IMR-90 (cell line): ENCODE results near the gene TMEM143. TPM values are rescaled to one million over a fixed set of nuclear protein-coding genes. Genes with fewer than 3 reads are reported as not detected.

Source experiments
- ATAC-seq: fragments of 200-7000 bp; cut with Tn5 transposase; 2 replicates; pipeline ENCODE4 v1.9.1; 2020; ENCODE audit warnings: low read depth, mild to moderate bottlenecking, moderate library complexity
- BruUV-seq: library from RNA; stranded (reverse); fragments of 400-500 nt; replicated peaks from 2 replicates; lab custom pipeline; 2021; lab: Mats Ljungman, UMichigan
- CTCF ChIA-PET: fragments of 300-600 bp; formaldehyde crosslinking; extraction: SDS; loops from one replicate; lab custom pipeline; 2021; ENCODE audit warnings: antibody characterized with exemption; lab: Yijun Ruan, JAX
- POLR2A ChIA-PET: fragments of 300-600 bp; sonication (Branson Sonifier 250); formaldehyde crosslinking; loops from one replicate; lab custom pipeline; 2022; ENCODE audit warnings: antibody characterized with exemption; ENCODE audit not compliant: unreplicated experiment; lab: Charles Lee
- DNase-seq: peaks from one replicate; pipeline ENCODE4 v3.0.0; 2013
- H2AFZ ChIP-seq: replicated peaks from 2 replicates; pipeline ENCODE3; 2013; ENCODE audit warnings: low read length, mild to moderate bottlenecking; ENCODE audit not compliant: poor library complexity
- H2AK5ac ChIP-seq: 2 replicates; pipeline ENCODE4 v1.6.1; 2013; ENCODE audit warnings: low read depth, low read length, inconsistent platforms
- H2AK9ac ChIP-seq: replicated peaks from 2 replicates; pipeline ENCODE3; 2013; ENCODE audit warnings: mild to moderate bottlenecking, low read depth, low read length, moderate library complexity; ENCODE audit not compliant: poor library complexity
- H2BK120ac ChIP-seq: 2 replicates; pipeline ENCODE4 v1.6.1; 2013; ENCODE audit warnings: low read depth, low read length, inconsistent platforms
- H2BK15ac ChIP-seq: 3 replicates; pipeline ENCODE4 v1.6.1; 2013; ENCODE audit warnings: low read depth, low read length, inconsistent platforms
- H2BK20ac ChIP-seq: 2 replicates; pipeline ENCODE4 v1.6.1; 2013; ENCODE audit warnings: low read depth, mild to moderate bottlenecking, inconsistent platforms, low read length, moderate library complexity
- H2BK5ac ChIP-seq: 2 replicates; pipeline ENCODE4 v1.6.1; 2013; ENCODE audit warnings: mild to moderate bottlenecking, low read depth, low read length, inconsistent platforms; ENCODE audit not compliant: poor library complexity, severe bottlenecking
- H3K14ac ChIP-seq: replicated peaks from 2 replicates; pipeline ENCODE4 v1.6.1; 2013; ENCODE audit warnings: low read depth, low read length, inconsistent platforms
- H3K18ac ChIP-seq: 2 replicates; pipeline ENCODE4 v1.6.1; 2013; ENCODE audit warnings: low read depth, low read length, control low read depth
- H3K23ac ChIP-seq: 2 replicates; pipeline ENCODE4 v1.6.1; 2013; ENCODE audit warnings: low read depth, low read length, inconsistent platforms
- H3K27ac ChIP-seq: 2 replicates; pipeline ENCODE4 v1.5.1; 2013; ENCODE audit warnings: mild to moderate bottlenecking, control low read depth, low read length; ENCODE audit not compliant: insufficient read depth
- H3K27me3 ChIP-seq: 2 replicates; pipeline ENCODE4 v1.6.1; 2013; ENCODE audit warnings: low read length; ENCODE audit not compliant: control insufficient read depth, insufficient read depth
- H3K36me3 ChIP-seq: 2 replicates; pipeline ENCODE4 v1.6.1; 2013; ENCODE audit warnings: low read length, mixed read lengths; ENCODE audit not compliant: control insufficient read depth, insufficient read depth
- H3K4ac ChIP-seq: 2 replicates; pipeline ENCODE4 v1.6.1; 2013; ENCODE audit warnings: low read depth, low read length, inconsistent platforms
- H3K4me1 ChIP-seq: 2 replicates; pipeline ENCODE4 v1.6.1; 2013; ENCODE audit warnings: low read length, mixed read lengths; ENCODE audit not compliant: control insufficient read depth, insufficient read depth
- H3K4me2 ChIP-seq: 2 replicates; pipeline ENCODE4 v1.6.1; 2013; ENCODE audit warnings: low read depth, mild to moderate bottlenecking, control low read depth, low read length, moderate library complexity
- H3K4me3 ChIP-seq: 2 replicates; pipeline ENCODE4 v1.5.1; 2013; ENCODE audit warnings: low read depth, mild to moderate bottlenecking, control low read depth, low read length, moderate library complexity; ENCODE audit not compliant: insufficient read depth
- H3K56ac ChIP-seq: 2 replicates; pipeline ENCODE4 v1.6.1; 2013; ENCODE audit warnings: low read length, inconsistent platforms; ENCODE audit not compliant: insufficient read depth; ENCODE audit errors: extremely low read depth
- H3K79me1 ChIP-seq, 2 experiments: 2 replicates each; pipeline ENCODE4 v1.6.1; 2013; ENCODE audit warnings: low read length in 2 of 2, inconsistent platforms in 1 of 2, low read depth in 1 of 2
- H3K9ac ChIP-seq: 2 replicates; pipeline ENCODE4 v1.6.1; 2013; ENCODE audit warnings: low read depth, low read length, control low read depth
- H3K9me1 ChIP-seq: 2 replicates; pipeline ENCODE4 v1.6.1; 2013; ENCODE audit warnings: low read length, inconsistent platforms; ENCODE audit not compliant: insufficient read depth
- H3K9me3 ChIP-seq: 2 replicates; pipeline ENCODE4 v1.6.1; 2013; ENCODE audit warnings: low read length; ENCODE audit not compliant: control insufficient read depth, insufficient read depth
- H4K20me1 ChIP-seq: 2 replicates; pipeline ENCODE4 v1.6.1; 2013; ENCODE audit warnings: low read length, inconsistent platforms; ENCODE audit not compliant: insufficient read depth
- H4K5ac ChIP-seq: 2 replicates; pipeline ENCODE4 v1.6.1; 2013; ENCODE audit warnings: mild to moderate bottlenecking, low read depth, low read length, control low read depth
- H4K8ac ChIP-seq, 2 experiments: 2 replicates each; pipeline ENCODE4 v1.6.1; 2013; ENCODE audit warnings: low read depth in 2 of 2, low read length in 2 of 2, control low read depth in 1 of 2, inconsistent platforms in 1 of 2
- H4K91ac ChIP-seq: 2 replicates; pipeline ENCODE4 v1.6.1; 2013; ENCODE audit warnings: low read depth, low read length, inconsistent platforms; ENCODE audit not compliant: insufficient read depth
- BHLHE40 ChIP-seq: fragments of 150-350 bp; IDR thresholded peaks from 2 replicates; pipeline ENCODE4 v1.6.1; 2016; ENCODE audit warnings: mild to moderate bottlenecking, low read depth, low read length
- CEBPB ChIP-seq: IDR thresholded peaks from 2 replicates; pipeline ENCODE4 v1.6.1; 2012; ENCODE audit warnings: low read depth, low read length, improper control_type of control experiment
- CHD1 ChIP-seq: IDR thresholded peaks from 2 replicates; pipeline ENCODE4 v1.6.1; 2012; ENCODE audit warnings: low read depth, low read length, improper control_type of control experiment
- FOS ChIP-seq: fragments of 150-350 bp; IDR thresholded peaks from 2 replicates; pipeline ENCODE4 v1.6.1; 2016; ENCODE audit warnings: low read depth, low read length
- MAFK ChIP-seq: IDR thresholded peaks from 2 replicates; pipeline ENCODE4 v1.6.1; 2012; ENCODE audit warnings: low read depth, low read length, improper control_type of control experiment
- MAZ ChIP-seq: IDR thresholded peaks from 2 replicates; pipeline ENCODE4 v1.6.1; 2012; ENCODE audit warnings: low read depth, mild to moderate bottlenecking, low read length, improper control_type of control experiment, moderate library complexity, borderline replicate concordance
- MXI1 ChIP-seq: IDR thresholded peaks from 2 replicates; pipeline ENCODE4 v1.6.1; 2012; ENCODE audit warnings: low read depth, mild to moderate bottlenecking, low read length, moderate library complexity, borderline replicate concordance
- NFE2L2 ChIP-seq: fragments of 150-350 bp; IDR thresholded peaks from 2 replicates; pipeline ENCODE4 v1.6.1; 2016; ENCODE audit warnings: low read depth, mild to moderate bottlenecking, low read length
- POLR2A ChIP-seq: IDR thresholded peaks from 2 replicates; pipeline ENCODE4 v1.6.1; 2012; ENCODE audit warnings: mild to moderate bottlenecking, low read depth, low read length
- RCOR1 ChIP-seq: IDR thresholded peaks from 2 replicates; pipeline ENCODE4 v1.6.1; 2012; ENCODE audit warnings: mild to moderate bottlenecking, low read length, improper control_type of control experiment; ENCODE audit not compliant: insufficient replicate concordance
- RFX5 ChIP-seq: IDR thresholded peaks from 2 replicates; pipeline ENCODE4 v1.8.0; 2012; ENCODE audit warnings: low read depth, mild to moderate bottlenecking, low read length, moderate library complexity
- SMC3 ChIP-seq: fragments of 150-350 bp; IDR thresholded peaks from 2 replicates; pipeline ENCODE4 v1.6.1; 2016; ENCODE audit warnings: low read depth, mild to moderate bottlenecking, antibody characterized with exemption, low read length, moderate library complexity
- WGBS, 2 experiments: methylation state at CpG; one replicate each; pipeline versions ENCODE4 v1.1.5 to v1.1.7; 2013; ENCODE audit warnings: missing lambda C conversion rate in 2 of 2; ENCODE audit not compliant: insufficient read length in 1 of 2; ENCODE audit errors: extremely low coverage in 2 of 2; 5-methylcytosine and 5-hydroxymethylcytosine counted together
- dilution Hi-C: fragments of 300-500 bp; cut with HindIII; formaldehyde crosslinking; loops from one replicate; pipeline ENCODE4 v1.14.3; 2018; ENCODE audit warnings: low sequenced_read_pairs; ENCODE audit not compliant: unreplicated experiment
- in situ Hi-C: fragments of 300-500 bp; cut with MboI; formaldehyde crosslinking; loops from 3 replicates; pipeline ENCODE4 v1.14.3; 2019; ENCODE audit warnings: low sequenced_read_pairs, inconsistent platforms, mixed read lengths
- intact Hi-C: fragments of 100-400 bp; cut with micrococcal nuclease; formaldehyde crosslinking; loops from 2 replicates; pipeline ENCODE4 v1.10.0; 2022
- polyA plus RNA-seq, 3 experiments: library from polyadenylated mRNA; depleted of rRNA; stranded (reverse); fragments of >200 nt; gene quantifications; 2 replicates each; pipeline ENCODE4 v1.2.3, GENCODE V29; 2012; ENCODE audit warnings: low replicate concordance in 1 of 3
- total RNA-seq: library from RNA; depleted of rRNA; stranded (reverse); fragments of >200 nt; gene quantifications from 2 replicates; pipeline ENCODE4 v1.2.3, GENCODE V29; 2012
- TF ChIP-seq, protein P1 (sequence below): fragments of 150-350 bp; IDR thresholded peaks from 2 replicates; pipeline ENCODE4 v1.6.1; 2016; ENCODE audit warnings: low read depth, mild to moderate bottlenecking, low read length, moderate library complexity, borderline replicate concordance
- TF ChIP-seq, protein P2 (sequence below): conservative IDR thresholded peaks from 2 replicates; pipeline ENCODE4 v1.5.1; 2012; ENCODE audit warnings: mild to moderate bottlenecking, low read depth, low read length, improper control_type of control experiment
- TF ChIP-seq, protein P3 (sequence below): fragments of 150-350 bp; IDR thresholded peaks from 2 replicates; pipeline ENCODE4 v1.6.1; 2017; ENCODE audit warnings: mild to moderate bottlenecking, antibody characterized with exemption, low read length, low read depth

Gene TMEM143
- total and polyA plus RNA-seq, 2 of the 4 experiments (the other 2 are of a cell fraction): 1.3 to 7.6 TPM

DNA sequence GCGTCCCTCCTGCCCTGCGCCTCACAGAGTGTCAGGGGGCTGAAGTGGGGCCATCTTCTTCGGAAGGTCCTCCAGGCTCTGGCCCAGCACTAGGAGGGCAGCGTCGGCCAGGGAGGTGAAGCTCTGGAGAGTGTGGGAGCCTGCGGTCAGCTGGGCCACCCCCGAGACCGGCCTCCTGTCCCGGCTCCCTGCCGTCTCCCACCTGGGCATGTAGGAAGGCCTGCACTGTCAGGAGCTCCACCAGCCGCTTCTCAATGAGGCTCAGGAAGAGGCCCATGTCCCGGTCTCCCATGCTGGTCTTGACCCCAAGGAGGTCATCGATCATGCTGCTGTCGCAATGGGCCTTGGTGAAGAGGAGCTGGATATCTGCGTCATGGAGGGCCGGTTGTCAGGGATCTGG lies 65.8 kb downstream of the TMEM143 start:
- H2BK15ac ChIP-seq: no peak overlapping the region
- no peak overlapping the region for H2AK9ac ChIP-seq
- no peaks in the 10 kb centered on the region for H3K4me1 ChIP-seq
- H4K20me1 ChIP-seq: no peaks in the 10 kb centered on the region
- TF ChIP-seq BHLHE40: no peak
- no peak for TF ChIP-seq CHD1
- no peak for TF ChIP-seq POLR2A
- TF ChIP-seq, protein P1, sequence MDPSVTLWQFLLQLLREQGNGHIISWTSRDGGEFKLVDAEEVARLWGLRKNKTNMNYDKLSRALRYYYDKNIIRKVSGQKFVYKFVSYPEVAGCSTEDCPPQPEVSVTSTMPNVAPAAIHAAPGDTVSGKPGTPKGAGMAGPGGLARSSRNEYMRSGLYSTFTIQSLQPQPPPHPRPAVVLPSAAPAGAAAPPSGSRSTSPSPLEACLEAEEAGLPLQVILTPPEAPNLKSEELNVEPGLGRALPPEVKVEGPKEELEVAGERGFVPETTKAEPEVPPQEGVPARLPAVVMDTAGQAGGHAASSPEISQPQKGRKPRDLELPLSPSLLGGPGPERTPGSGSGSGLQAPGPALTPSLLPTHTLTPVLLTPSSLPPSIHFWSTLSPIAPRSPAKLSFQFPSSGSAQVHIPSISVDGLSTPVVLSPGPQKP: no peak
- no peak for TF ChIP-seq MAFK
- TF ChIP-seq CEBPB: no peak
- no peak for TF ChIP-seq MAZ
- no peak for TF ChIP-seq FOS
- no peak for TF ChIP-seq RCOR1
- no peak for TF ChIP-seq MXI1
- TF ChIP-seq SMC3: no peak
- no peak for TF ChIP-seq NFE2L2
- no peak for TF ChIP-seq RFX5
- TF ChIP-seq, protein P2, sequence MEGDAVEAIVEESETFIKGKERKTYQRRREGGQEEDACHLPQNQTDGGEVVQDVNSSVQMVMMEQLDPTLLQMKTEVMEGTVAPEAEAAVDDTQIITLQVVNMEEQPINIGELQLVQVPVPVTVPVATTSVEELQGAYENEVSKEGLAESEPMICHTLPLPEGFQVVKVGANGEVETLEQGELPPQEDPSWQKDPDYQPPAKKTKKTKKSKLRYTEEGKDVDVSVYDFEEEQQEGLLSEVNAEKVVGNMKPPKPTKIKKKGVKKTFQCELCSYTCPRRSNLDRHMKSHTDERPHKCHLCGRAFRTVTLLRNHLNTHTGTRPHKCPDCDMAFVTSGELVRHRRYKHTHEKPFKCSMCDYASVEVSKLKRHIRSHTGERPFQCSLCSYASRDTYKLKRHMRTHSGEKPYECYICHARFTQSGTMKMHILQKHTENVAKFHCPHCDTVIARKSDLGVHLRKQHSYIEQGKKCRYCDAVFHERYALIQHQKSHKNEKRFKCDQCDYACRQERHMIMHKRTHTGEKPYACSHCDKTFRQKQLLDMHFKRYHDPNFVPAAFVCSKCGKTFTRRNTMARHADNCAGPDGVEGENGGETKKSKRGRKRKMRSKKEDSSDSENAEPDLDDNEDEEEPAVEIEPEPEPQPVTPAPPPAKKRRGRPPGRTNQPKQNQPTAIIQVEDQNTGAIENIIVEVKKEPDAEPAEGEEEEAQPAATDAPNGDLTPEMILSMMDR: no peak
- TF ChIP-seq, protein P3, sequence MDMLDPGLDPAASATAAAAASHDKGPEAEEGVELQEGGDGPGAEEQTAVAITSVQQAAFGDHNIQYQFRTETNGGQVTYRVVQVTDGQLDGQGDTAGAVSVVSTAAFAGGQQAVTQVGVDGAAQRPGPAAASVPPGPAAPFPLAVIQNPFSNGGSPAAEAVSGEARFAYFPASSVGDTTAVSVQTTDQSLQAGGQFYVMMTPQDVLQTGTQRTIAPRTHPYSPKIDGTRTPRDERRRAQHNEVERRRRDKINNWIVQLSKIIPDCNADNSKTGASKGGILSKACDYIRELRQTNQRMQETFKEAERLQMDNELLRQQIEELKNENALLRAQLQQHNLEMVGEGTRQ: no peak
- no peak overlapping the region for H3K27ac ChIP-seq
- H2AFZ ChIP-seq: no peak overlapping the region
- no peaks in the 10 kb centered on the region for H3K9me1 ChIP-seq
- intact Hi-C loops: no loop called here
- H3K4ac ChIP-seq: no peak overlapping the region
- no peak overlapping the region for H2AK5ac ChIP-seq
- H2BK120ac ChIP-seq: no peak overlapping the region
- H3K18ac ChIP-seq: no peak overlapping the region
- no peak overlapping the region for H3K4me2 ChIP-seq
- in situ Hi-C loops: no loop called here
- no peak overlapping the region for H3K56ac ChIP-seq
- 96% methylated on average over 4 of the region's 16 CpGs; no CpG with 5 or more reads in 1 of the 2 experiments for WGBS, 2 experiments
- no peak overlapping the region for H4K5ac ChIP-seq
- no peak overlapping the region for H2BK5ac ChIP-seq
- no peaks in the 10 kb centered on the region for H3K79me1 ChIP-seq
- no peak overlapping the region for H3K14ac ChIP-seq
- dilution Hi-C loops: no loop called here
- ATAC-seq (no peak), DNase-seq (no peak)
- H4K91ac ChIP-seq: no peak overlapping the region
- H3K9me3 ChIP-seq: no peaks in the 10 kb centered on the region
- H3K27me3 ChIP-seq: peaks cover 4% of the 10 kb centered on the region; the same call in 1 of the 2 replicates
- H3K4me3 ChIP-seq: no peak overlapping the region
- no peak overlapping the region for H3K9ac ChIP-seq
- H4K8ac ChIP-seq: no peak overlapping the region
- ChIA-PET POLR2A (interaction anchor here (0.6 kb wide), 1 partner anchor 295 kb away, joined by 4 read pairs; no protein-coding TSS in a partner anchor), CTCF (no interaction called here)
- no peak overlapping the region for H3K23ac ChIP-seq
- no peak overlapping the region for H2BK20ac ChIP-seq
- no peaks in the 10 kb centered on the region for H3K36me3 ChIP-seq
- no TSS peak for BruUV-seq
